Colonic mucosa (tissue), 4 donors: ENCODE data around the gene MKI67. TPM values are rescaled to one million over a fixed set of nuclear protein-coding genes. Genes with fewer than 3 reads are reported as not detected.

Source experiments
- DNase-seq: peaks from one replicate; pipeline ENCODE4 v3.0.0-alpha.2; 2020
- H3K27ac ChIP-seq: fragments of 200-600 bp; one replicate; pipeline ENCODE4 v1.8.0; 2021
- H3K27me3 ChIP-seq: fragments of 200-600 bp; one replicate; pipeline ENCODE4 v1.8.0; 2021
- H3K36me3 ChIP-seq: fragments of 200-600 bp; one replicate; pipeline ENCODE4 v1.8.0; 2021
- H3K4me1 ChIP-seq: fragments of 200-600 bp; one replicate; pipeline ENCODE4 v1.8.0; 2021; ENCODE audit warnings: mild to moderate bottlenecking
- H3K4me3 ChIP-seq: fragments of 200-600 bp; one replicate; pipeline ENCODE4 v1.8.0; 2021
- H3K9ac ChIP-seq, 2 donors: one replicate each; pipeline ENCODE4 v1.7.0; 2013; ENCODE audit warnings: control low read depth in 2 of 2, low read depth in 2 of 2, low read length in 2 of 2
- H3K9me3 ChIP-seq: fragments of 200-600 bp; one replicate; pipeline ENCODE4 v1.8.0; 2021
- intact Hi-C: fragments of 100-400 bp; cut with DNase I; formaldehyde crosslinking; loops from one replicate; pipeline ENCODE4 v1.14.1; 2022
- total RNA-seq, 2 donors: library from RNA; stranded (reverse); fragmentation: NEBNext Ultra II Directional in 1 of 2; extraction: Animal tissue kit (Norgen Biotek cat#: 25700) in 1 of 2; gene quantifications; one replicate each; pipeline ENCODE4 v1.2.1, GENCODE V29; 2021
- TF ChIP-seq, protein P1 (sequence below): fragments of 200-600 bp; IDR thresholded peaks from one replicate; pipeline ENCODE4 v1.8.0; 2022; ENCODE audit warnings: antibody characterized with exemption, mild to moderate bottlenecking
- donor health status: healthy.
- donor health status: DM: no; HTN: no; CAD: no.
- donor health status: DM: no; HTN: no; CAD: no.

The MKI67 gene
- 100 to 1,000 TPM in 1 of 2 donors, 10 to 100 TPM in 1; 40.2 to 148 TPM for total RNA-seq

GRCh38 chr10:128125944-128126764, at the start of gene MKI67:
Gene MKI67, minus strand, starts transcription at chr10:128126423. Its CDS starts 756 bp downstream, at chr10:128125667.
- Histone ChIP-seq H3K9me3 (no peaks in the 10 kb centered on the region), H3K4me1 (no peaks in the 10 kb centered on the region)
- TF ChIP-seq, protein P1, sequence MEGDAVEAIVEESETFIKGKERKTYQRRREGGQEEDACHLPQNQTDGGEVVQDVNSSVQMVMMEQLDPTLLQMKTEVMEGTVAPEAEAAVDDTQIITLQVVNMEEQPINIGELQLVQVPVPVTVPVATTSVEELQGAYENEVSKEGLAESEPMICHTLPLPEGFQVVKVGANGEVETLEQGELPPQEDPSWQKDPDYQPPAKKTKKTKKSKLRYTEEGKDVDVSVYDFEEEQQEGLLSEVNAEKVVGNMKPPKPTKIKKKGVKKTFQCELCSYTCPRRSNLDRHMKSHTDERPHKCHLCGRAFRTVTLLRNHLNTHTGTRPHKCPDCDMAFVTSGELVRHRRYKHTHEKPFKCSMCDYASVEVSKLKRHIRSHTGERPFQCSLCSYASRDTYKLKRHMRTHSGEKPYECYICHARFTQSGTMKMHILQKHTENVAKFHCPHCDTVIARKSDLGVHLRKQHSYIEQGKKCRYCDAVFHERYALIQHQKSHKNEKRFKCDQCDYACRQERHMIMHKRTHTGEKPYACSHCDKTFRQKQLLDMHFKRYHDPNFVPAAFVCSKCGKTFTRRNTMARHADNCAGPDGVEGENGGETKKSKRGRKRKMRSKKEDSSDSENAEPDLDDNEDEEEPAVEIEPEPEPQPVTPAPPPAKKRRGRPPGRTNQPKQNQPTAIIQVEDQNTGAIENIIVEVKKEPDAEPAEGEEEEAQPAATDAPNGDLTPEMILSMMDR = no peak

DNA sequence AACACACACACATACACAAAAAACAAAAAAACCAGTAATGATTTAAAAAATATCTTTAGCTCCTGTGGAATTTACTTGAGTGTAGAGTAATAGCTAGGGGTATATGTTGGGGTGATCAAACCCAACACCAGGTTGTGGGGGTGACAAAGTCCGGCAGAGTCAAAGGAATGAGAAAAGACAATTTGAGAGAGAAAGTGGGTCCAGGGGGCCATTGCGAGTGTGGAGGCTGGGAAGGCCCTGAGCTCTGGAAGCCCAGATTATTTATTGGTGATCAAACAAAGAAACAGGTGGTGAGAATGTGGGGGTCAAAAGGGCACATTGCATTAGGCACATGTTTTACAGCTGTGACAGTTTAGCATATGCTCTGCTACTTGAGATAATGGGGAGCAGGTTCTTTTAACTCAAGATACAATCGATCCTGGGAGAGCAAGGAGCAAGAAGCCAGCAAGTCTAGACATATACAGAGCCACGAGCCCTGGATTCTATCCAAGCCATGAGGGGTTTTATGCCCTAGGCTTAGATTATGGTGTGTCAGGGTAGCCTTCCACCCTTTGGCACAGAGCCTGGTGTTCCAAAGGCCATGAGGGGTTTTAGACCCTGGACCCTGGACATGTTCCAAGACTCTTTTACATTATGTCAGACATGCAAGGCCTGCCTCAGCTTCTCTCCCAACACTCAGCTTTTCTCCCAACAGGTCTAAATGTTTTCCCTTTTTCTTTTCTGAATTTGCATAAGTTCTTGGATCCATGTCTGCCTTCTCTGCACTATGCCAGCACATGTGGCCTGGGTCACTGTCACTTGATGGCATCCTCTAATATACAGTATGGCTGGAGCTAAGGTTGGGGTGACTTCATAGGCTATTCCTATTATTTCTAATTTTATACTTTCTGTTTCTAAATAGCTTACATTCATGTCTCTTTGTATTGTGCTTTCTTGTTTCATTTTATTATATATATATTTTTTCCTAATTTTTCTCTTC, 48.6 kb upstream of the MKI67 start:
- intact Hi-C loops = no loop called here
- peaks cover 5% of the 10 kb centered on the region for H3K27me3 ChIP-seq
- no peaks in the 10 kb centered on the region for H3K4me1 ChIP-seq
- no peak overlapping the region for H3K27ac ChIP-seq
- H3K36me3 ChIP-seq = no peaks in the 10 kb centered on the region
- DNase-seq = no peak
- no peak overlapping the region for H3K9ac ChIP-seq
- H3K9me3 ChIP-seq = no peaks in the 10 kb centered on the region
- TF ChIP-seq, protein P1 = no peak
- H3K4me3 ChIP-seq = no peak overlapping the region

More at GRCh38 chr10:128125944-128126764, at the start of gene MKI67:
- intact Hi-C loops = no loop called here
- Histone ChIP-seq H3K27me3 (no peaks in the 10 kb centered on the region), H3K36me3 (no peaks in the 10 kb centered on the region), H3K4me3 (peak within 1 kb of the TSS; percentile 88), H3K9ac (peak within 1 kb of the TSS; percentile 62 to 69), H3K27ac (peak within 1 kb of the TSS; percentile 9)
- DNase-seq = peak; percentile 94

- Histone ChIP-seq H3K36me3 (no peaks in the 10 kb centered on the region), H3K9ac (no peak overlapping the region), H3K27ac (no peak overlapping the region), H3K4me3 (no peak overlapping the region), H3K4me1 (no peaks in the 10 kb centered on the region), H3K27me3 (peaks cover 5% of the 10 kb centered on the region), H3K9me3 (no peaks in the 10 kb centered on the region)
- no peak for DNase-seq
- TF ChIP-seq, protein P1 = no peak
- intact Hi-C loops = no loop called here
Observed at GRCh38 chr10:128173386-128173785, 47.2 kb upstream of the MKI67 start.

- intact Hi-C loops = no loop called here
- Histone ChIP-seq H3K9me3 (no peaks in the 10 kb centered on the region), H3K9ac (no peak overlapping the region), H3K36me3 (no peaks in the 10 kb centered on the region), H3K27me3 (peaks cover 1% of the 10 kb centered on the region), H3K4me1 (no peaks in the 10 kb centered on the region), H3K27ac (no peak overlapping the region), H3K4me3 (no peak overlapping the region)
- TF ChIP-seq, protein P1 = no peak
- DNase-seq = no peak
Observed at GRCh38 chr10:128172756-128173155, 46.5 kb upstream of the MKI67 start.

GRCh38 chr10:128169811-128170379, 43.7 kb upstream of the MKI67 start:
- H3K36me3 ChIP-seq = no peaks in the 10 kb centered on the region
- intact Hi-C loops = no loop called here
- no peak for DNase-seq
- TF ChIP-seq, protein P1 = no peak
- H3K4me1 ChIP-seq = no peaks in the 10 kb centered on the region
- no peak overlapping the region for H3K9ac ChIP-seq
- H3K27ac ChIP-seq = no peak overlapping the region
- no peaks in the 10 kb centered on the region for H3K9me3 ChIP-seq
- H3K27me3 ChIP-seq = no peaks in the 10 kb centered on the region
- no peak overlapping the region for H3K4me3 ChIP-seq
